Upper lobe of right lung (tissue), 1 donor: ENCODE measurements around the gene APBA3. TPM values are rescaled to one million over a fixed set of nuclear protein-coding genes. Genes with fewer than 3 reads are reported as not detected.

ENCODE experiments used
- ATAC-seq: fragments of 200-7000 bp; cut with Tn5 transposase; one replicate; pipeline ENCODE4 v1.9.1; 2020; ENCODE audit warnings: mild to moderate bottlenecking, moderate library complexity
- DNase-seq: peaks from one replicate; pipeline ENCODE4 v3.0.0-alpha.2; 2020
- H3K27ac ChIP-seq: fragments of 200-600 bp; one replicate; pipeline ENCODE4 v1.8.0; 2022
- H3K27me3 ChIP-seq: fragments of 200-600 bp; one replicate; pipeline ENCODE4 v1.8.0; 2022; ENCODE audit warnings: mild to moderate bottlenecking
- H3K36me3 ChIP-seq: fragments of 200-600 bp; one replicate; pipeline ENCODE4 v1.8.0; 2022
- H3K4me1 ChIP-seq: fragments of 200-600 bp; one replicate; pipeline ENCODE4 v1.8.0; 2022
- H3K4me3 ChIP-seq: fragments of 200-600 bp; one replicate; pipeline ENCODE4 v1.8.0; 2022; ENCODE audit warnings: mild to moderate bottlenecking
- H3K9me3 ChIP-seq: fragments of 200-600 bp; one replicate; pipeline ENCODE4 v1.8.0; 2022
- CTCF ChIP-seq: fragments of 200-600 bp; IDR thresholded peaks from one replicate; pipeline ENCODE4 v1.8.0; 2022; ENCODE audit warnings: antibody characterized with exemption
- intact Hi-C: fragments of 100-400 bp; cut with DNase I; formaldehyde crosslinking; loops from one replicate; pipeline ENCODE4 v1.11.0; 2022
- total RNA-seq: library from RNA; stranded (reverse); fragmentation: NEBNext Ultra II Directional; extraction: Animal tissue kit (Norgen Biotek cat#: 25700); gene quantifications from one replicate; pipeline ENCODE4 v1.2.1, GENCODE V29; 2021
- donor health status: DM: no; HTN: yes; CAD: no; lungs with severe emphysema.

Gene APBA3
- total RNA-seq, 1 donor from 2014 or later = 21.9 TPM

GRCh38 chr19:3793799-3794198 lies 32.3 kb upstream of the APBA3 start:
- intact Hi-C loops = no loop called here
- TF ChIP-seq CTCF = no peak
- Histone ChIP-seq H3K27ac (no peak overlapping the region), H3K36me3 (no peaks in the 10 kb centered on the region), H3K27me3 (no peaks in the 10 kb centered on the region), H3K4me1 (no peaks in the 10 kb centered on the region), H3K9me3 (no peaks in the 10 kb centered on the region), H3K4me3 (no peak overlapping the region)
- ATAC-seq (no peak), DNase-seq (no peak)

- ATAC-seq (no peak), DNase-seq (no peak)
- Histone ChIP-seq H3K36me3 (no peaks in the 10 kb centered on the region), H3K27me3 (no peaks in the 10 kb centered on the region), H3K4me1 (no peaks in the 10 kb centered on the region), H3K4me3 (no peak overlapping the region), H3K27ac (no peak overlapping the region), H3K9me3 (no peaks in the 10 kb centered on the region)
- intact Hi-C loops = no loop called here
- no peak for TF ChIP-seq CTCF
Measured at GRCh38 chr19:3792114-3792513, 30.6 kb upstream of the APBA3 start.

- no peaks in the 10 kb centered on the region for H3K36me3 ChIP-seq
- DNase-seq (no peak), ATAC-seq (no peak)
- intact Hi-C loops = no loop called here
- no peak overlapping the region for H3K27ac ChIP-seq
- H3K4me1 ChIP-seq = no peaks in the 10 kb centered on the region
- H3K9me3 ChIP-seq = no peaks in the 10 kb centered on the region
- H3K4me3 ChIP-seq = no peak overlapping the region
- no peak for TF ChIP-seq CTCF
- no peaks in the 10 kb centered on the region for H3K27me3 ChIP-seq
Measured at GRCh38 chr19:3790941-3791340, 29.4 kb upstream of the APBA3 start.

- no peaks in the 10 kb centered on the region for H3K27me3 ChIP-seq
- ATAC-seq = no peak
- H3K36me3 ChIP-seq = no peaks in the 10 kb centered on the region
- DNase-seq = no peak
- no peak for TF ChIP-seq CTCF
- no peak overlapping the region for H3K27ac ChIP-seq
- H3K4me1 ChIP-seq = no peaks in the 10 kb centered on the region
- intact Hi-C loops = no loop called here
- no peak overlapping the region for H3K4me3 ChIP-seq
- H3K9me3 ChIP-seq = no peaks in the 10 kb centered on the region
Measured at GRCh38 chr19:3790209-3790734, 28.8 kb upstream of the APBA3 start.

GRCh38 chr19:3788996-3789778 lies 27.7 kb upstream of the APBA3 start:
- H3K4me1 ChIP-seq = no peaks in the 10 kb centered on the region
- no peak overlapping the region for H3K27ac ChIP-seq
- no peak for TF ChIP-seq CTCF
- intact Hi-C loops = no loop called here
- no peak for DNase-seq
- H3K9me3 ChIP-seq = no peaks in the 10 kb centered on the region
- no peak for ATAC-seq
- H3K36me3 ChIP-seq = no peaks in the 10 kb centered on the region
- H3K27me3 ChIP-seq = peaks cover 2% of the 10 kb centered on the region
- no peak overlapping the region for H3K4me3 ChIP-seq
